Esophagus squamous epithelium (tissue), 4 donors: ENCODE data around the gene CCDC107.

Experiments
- CTCF ChIP-seq, 6 experiments: fragments of 450-650 bp in 4 of 6; fragments of 200-600 bp in 2 of 6; sonication (generic) in 2 of 6; IDR thresholded peaks; one replicate each; pipeline ENCODE4 v1.5.1; 2016 to 2019; ENCODE audit warnings: antibody characterized with exemption in 6 of 6, mild to moderate bottlenecking in 4 of 6, moderate library complexity in 4 of 6
- POLR2A ChIP-seq, 4 donors: fragments of 450-650 bp; IDR thresholded peaks; one replicate each; pipeline ENCODE4 v1.6.1; 2017; ENCODE audit warnings: antibody characterized with exemption in 4 of 4, mild to moderate bottlenecking in 4 of 4, moderate library complexity in 3 of 4

GRCh38 chr9:35681341-35682002 lies 23.4 kb downstream of the CCDC107 start:
- TF ChIP-seq CTCF (IDR thresholded peaks at IDR 0.05): no peak
- no peak for TF ChIP-seq POLR2A (IDR thresholded peaks at IDR 0.05)
